RWPE2 (cell line): ENCODE results near the gene SYTL4.

Experiments
- ATAC-seq: fragments of 200-7000 bp; cut with Tn5 transposase; 3 replicates; pipeline ENCODE4 v1.9.1; 2021; ENCODE audit warnings: low read depth
- DNase-seq: peaks from one replicate; pipeline ENCODE4 v3.0.0-alpha.2; 2020; ENCODE audit warnings: low spot score
- H3K27ac ChIP-seq: fragments of 450-650 bp; 2 replicates; pipeline ENCODE4 v1.5.1; 2017; ENCODE audit warnings: mild to moderate bottlenecking; ENCODE audit not compliant: poor library complexity, severe bottlenecking
- H3K27me3 ChIP-seq: fragments of 250-450 bp; sonication (Bioruptor Pico); 2 replicates; pipeline ENCODE4 v1.5.1; 2021; ENCODE audit warnings: mild to moderate bottlenecking, moderate library complexity; ENCODE audit not compliant: insufficient read depth, poor library complexity, severe bottlenecking
- H3K36me3 ChIP-seq: fragments of 250-450 bp; sonication (Bioruptor Pico); 2 replicates; pipeline ENCODE4 v1.5.1; 2020; ENCODE audit warnings: low read depth, mild to moderate bottlenecking, moderate library complexity
- H3K4me1 ChIP-seq: fragments of 250-450 bp; sonication (Bioruptor Pico); 2 replicates; pipeline ENCODE4 v1.5.1; 2021; ENCODE audit warnings: mild to moderate bottlenecking, moderate library complexity; ENCODE audit not compliant: insufficient read depth, poor library complexity, severe bottlenecking
- H3K4me3 ChIP-seq: fragments of 250-450 bp; sonication (Bioruptor Pico); 2 replicates; pipeline ENCODE4 v1.5.1; 2021; ENCODE audit warnings: mild to moderate bottlenecking, moderate library complexity; ENCODE audit not compliant: severe bottlenecking
- H3K9me3 ChIP-seq: fragments of 250-450 bp; sonication (Bioruptor Pico); 2 replicates; pipeline ENCODE4 v1.5.1; 2021; ENCODE audit warnings: mild to moderate bottlenecking, moderate library complexity; ENCODE audit not compliant: severe bottlenecking
- TF ChIP-seq, protein P1 (sequence below): fragments of 450-650 bp; IDR thresholded peaks from one replicate; pipeline ENCODE4 v1.5.1; 2017; ENCODE audit warnings: mild to moderate bottlenecking, moderate library complexity; ENCODE audit not compliant: poor library complexity, severe bottlenecking

The SYTL4 gene

GRCh38 chrX:100682939-100683338 is 49.0 kb downstream of the SYTL4 start:
- H3K36me3 ChIP-seq, result no peaks in the 10 kb centered on the region
- DNase-seq (no peak), ATAC-seq (no peak)
- H3K27me3 ChIP-seq, result no peaks in the 10 kb centered on the region
- TF ChIP-seq, protein P1, sequence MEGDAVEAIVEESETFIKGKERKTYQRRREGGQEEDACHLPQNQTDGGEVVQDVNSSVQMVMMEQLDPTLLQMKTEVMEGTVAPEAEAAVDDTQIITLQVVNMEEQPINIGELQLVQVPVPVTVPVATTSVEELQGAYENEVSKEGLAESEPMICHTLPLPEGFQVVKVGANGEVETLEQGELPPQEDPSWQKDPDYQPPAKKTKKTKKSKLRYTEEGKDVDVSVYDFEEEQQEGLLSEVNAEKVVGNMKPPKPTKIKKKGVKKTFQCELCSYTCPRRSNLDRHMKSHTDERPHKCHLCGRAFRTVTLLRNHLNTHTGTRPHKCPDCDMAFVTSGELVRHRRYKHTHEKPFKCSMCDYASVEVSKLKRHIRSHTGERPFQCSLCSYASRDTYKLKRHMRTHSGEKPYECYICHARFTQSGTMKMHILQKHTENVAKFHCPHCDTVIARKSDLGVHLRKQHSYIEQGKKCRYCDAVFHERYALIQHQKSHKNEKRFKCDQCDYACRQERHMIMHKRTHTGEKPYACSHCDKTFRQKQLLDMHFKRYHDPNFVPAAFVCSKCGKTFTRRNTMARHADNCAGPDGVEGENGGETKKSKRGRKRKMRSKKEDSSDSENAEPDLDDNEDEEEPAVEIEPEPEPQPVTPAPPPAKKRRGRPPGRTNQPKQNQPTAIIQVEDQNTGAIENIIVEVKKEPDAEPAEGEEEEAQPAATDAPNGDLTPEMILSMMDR, result no peak
- no peaks in the 10 kb centered on the region for H3K9me3 ChIP-seq
- no peaks in the 10 kb centered on the region for H3K4me1 ChIP-seq
- no peak overlapping the region for H3K27ac ChIP-seq
- no peak overlapping the region for H3K4me3 ChIP-seq

DNA sequence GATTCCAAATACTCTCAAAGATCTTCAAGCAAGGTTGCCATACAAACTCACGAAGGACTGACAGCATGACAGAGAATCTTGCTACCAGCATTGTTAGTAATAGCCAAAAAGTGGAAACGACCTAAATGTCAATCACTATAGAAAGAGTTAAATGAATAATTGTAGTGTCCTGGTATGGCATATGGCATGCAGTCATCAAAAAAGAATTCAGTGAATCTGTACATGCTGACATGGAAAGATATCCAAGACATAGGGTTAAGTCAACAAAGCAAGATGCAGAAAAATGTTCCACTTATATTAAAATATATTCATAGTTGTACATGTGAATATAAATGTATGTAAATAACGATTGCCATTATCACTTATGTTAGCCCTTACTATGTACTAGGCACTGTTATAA is 50.3 kb downstream of the SYTL4 start:
- no peaks in the 10 kb centered on the region for H3K36me3 ChIP-seq
- no peaks in the 10 kb centered on the region for H3K4me1 ChIP-seq
- H3K27me3 ChIP-seq, result no peaks in the 10 kb centered on the region
- H3K9me3 ChIP-seq, result no peaks in the 10 kb centered on the region
- TF ChIP-seq, protein P1, result no peak
- no peak overlapping the region for H3K4me3 ChIP-seq
- no peak overlapping the region for H3K27ac ChIP-seq
- DNase-seq, result no peak
- no peak for ATAC-seq

GRCh38 chrX:100680756-100681155 is 51.2 kb downstream of the SYTL4 start:
- H3K9me3 ChIP-seq, result no peaks in the 10 kb centered on the region
- ATAC-seq (no peak), DNase-seq (no peak)
- no peaks in the 10 kb centered on the region for H3K27me3 ChIP-seq
- no peak overlapping the region for H3K4me3 ChIP-seq
- no peak overlapping the region for H3K27ac ChIP-seq
- no peaks in the 10 kb centered on the region for H3K36me3 ChIP-seq
- no peaks in the 10 kb centered on the region for H3K4me1 ChIP-seq
- TF ChIP-seq, protein P1, result no peak

GRCh38 chrX:100677611-100678181 is 54.2 kb downstream of the SYTL4 start:
- no peak overlapping the region for H3K4me3 ChIP-seq
- ATAC-seq (no peak), DNase-seq (no peak)
- H3K36me3 ChIP-seq, result no peaks in the 10 kb centered on the region
- no peaks in the 10 kb centered on the region for H3K27me3 ChIP-seq
- H3K27ac ChIP-seq, result no peak overlapping the region
- TF ChIP-seq, protein P1, result no peak
- H3K9me3 ChIP-seq, result no peaks in the 10 kb centered on the region
- H3K4me1 ChIP-seq, result no peaks in the 10 kb centered on the region

- TF ChIP-seq, protein P1, result no peak
- Histone ChIP-seq H3K9me3 (no peaks in the 10 kb centered on the region), H3K4me3 (no peak overlapping the region), H3K4me1 (no peaks in the 10 kb centered on the region), H3K27ac (no peak overlapping the region), H3K27me3 (no peaks in the 10 kb centered on the region), H3K36me3 (no peaks in the 10 kb centered on the region)
- DNase-seq, result no peak
- ATAC-seq, result no peak
Observed at GRCh38 chrX:100674705-100675104, 57.2 kb downstream of the SYTL4 start.
